Measurements from ENCODE around the gene PNPLA7.
"Not testable (repeated sequence)": the region's sequence is repeated elsewhere in the genome, so short reads cannot be mapped to it uniquely, and the experiment has no call there.

The PNPLA7 gene

DNA sequence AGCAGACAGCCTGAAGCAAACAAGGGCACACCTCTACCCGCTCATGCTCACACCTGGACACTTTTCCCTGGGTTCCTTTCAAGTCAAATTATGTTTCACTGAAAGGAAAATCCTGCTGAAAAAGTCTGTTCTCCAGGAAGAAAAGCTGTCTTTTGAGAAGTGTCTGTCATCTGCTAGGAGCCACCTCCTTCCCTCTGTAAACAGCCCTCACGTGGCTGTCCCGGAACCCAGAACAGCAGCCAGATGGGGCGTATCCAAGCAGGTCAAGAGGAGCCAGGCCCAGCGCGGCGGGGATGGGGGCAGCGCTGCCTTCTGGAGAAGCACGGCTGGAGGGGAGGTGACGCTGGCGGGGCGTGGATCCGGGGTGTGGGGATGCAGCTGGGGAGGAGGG, at the start of gene PNPLA7:
PNPLA7 (minus strand) TSS at position 172 of the 391 bp plus-strand sequence. CDS start 205 bp downstream, outside the sequence.
- DNase-seq, result peak; percentile 84
- Mint-ChIP-seq H3K4me3 (peak within 1 kb of the TSS; percentile 86), H3K27ac (peak within 1 kb of the TSS; percentile 88), H3K4me1 (peaks cover 28% of the 10 kb centered on the region), H3K36me3 (peaks cover 11% of the 10 kb centered on the region), H3K27me3 (peaks cover 3% of the 10 kb centered on the region), H3K9me3 (no peaks in the 10 kb centered on the region)
- CTCF ChIA-PET, result interaction anchor here (1.3 kb wide), 1 partner anchor 15 kb away, joined by 8 read pairs; no protein-coding TSS in a partner anchor

DNA sequence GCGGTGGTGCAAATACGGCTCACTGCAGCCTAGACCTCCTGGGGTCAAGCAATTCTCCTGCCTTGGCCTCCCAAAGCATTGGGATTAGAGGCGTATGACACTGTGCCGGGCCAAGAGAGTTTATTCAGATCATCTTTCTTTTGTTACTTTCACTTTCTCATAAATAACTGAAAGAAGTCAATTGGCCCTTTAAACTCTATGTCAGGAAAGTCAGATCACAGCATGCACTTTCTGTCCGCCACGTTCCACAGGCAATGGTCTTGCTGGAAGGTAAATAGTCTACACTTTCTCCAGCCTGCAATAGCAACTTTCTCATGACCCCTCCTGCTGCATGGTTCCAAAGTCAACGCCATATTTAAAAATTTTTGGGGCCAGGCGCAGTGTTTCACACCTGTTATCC, 48.7 kb upstream of the PNPLA7 start:
- Mint-ChIP-seq H3K27me3 (peaks cover 22% of the 10 kb centered on the region), H3K27ac (no peak overlapping the region), H3K9me3 (no peaks in the 10 kb centered on the region), H3K4me1 (peaks cover 24% of the 10 kb centered on the region), H3K4me3 (no peak overlapping the region), H3K36me3 (no peaks in the 10 kb centered on the region)
- CTCF ChIA-PET, result interaction anchor here (2.0 kb wide), 1 partner anchor 11 kb away, joined by 4 read pairs; no protein-coding TSS in a partner anchor
- DNase-seq, result no peak

DNA sequence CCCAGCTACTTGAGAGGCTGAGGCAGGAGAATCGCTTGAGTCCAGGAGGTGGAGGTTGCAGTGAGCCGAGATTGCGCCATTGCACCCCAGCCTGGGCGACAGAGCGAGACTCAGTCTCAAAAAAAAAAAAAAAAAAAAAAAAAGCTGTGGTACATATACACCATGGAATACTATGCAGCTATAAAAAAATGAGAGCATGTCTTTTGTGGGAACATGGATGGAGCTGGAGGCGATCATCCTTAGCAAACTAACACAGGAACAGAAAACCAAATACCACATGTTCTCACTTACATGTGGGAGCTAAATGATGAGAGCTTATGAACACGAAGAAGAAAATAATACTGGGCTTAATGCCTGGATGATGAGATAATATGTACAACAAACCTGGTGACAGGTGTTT, 46.4 kb upstream of the PNPLA7 start:
- CTCF ChIA-PET, H3K9me3 Mint-ChIP-seq, H3K4me3 Mint-ChIP-seq, H3K27me3 Mint-ChIP-seq, H3K27ac Mint-ChIP-seq, H3K36me3 Mint-ChIP-seq, DNase-seq: not testable (repeated sequence)
- peaks cover 12% of the 10 kb centered on the region for H3K4me1 Mint-ChIP-seq

DNA sequence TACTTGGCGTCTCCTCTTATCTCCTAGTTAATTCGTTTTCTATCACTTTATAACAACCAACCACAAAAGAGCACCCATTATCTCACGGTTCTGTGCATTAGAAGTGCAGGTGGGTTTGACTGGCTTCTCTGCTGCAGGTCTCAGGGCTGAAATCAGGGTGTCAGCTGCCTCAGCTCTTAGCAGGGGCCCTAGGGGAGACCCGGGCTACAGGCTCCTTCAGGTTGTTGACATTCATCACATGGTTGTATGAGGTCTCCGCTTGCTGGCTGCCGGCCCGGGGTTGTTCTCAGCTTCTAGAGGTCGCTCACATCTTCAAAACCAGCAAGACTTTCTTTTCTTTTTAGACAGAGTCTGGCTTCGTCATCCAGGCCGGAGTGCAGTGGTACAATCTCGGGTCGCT, 43.0 kb upstream of the PNPLA7 start:
- Mint-ChIP-seq H3K27me3 (no peaks in the 10 kb centered on the region), H3K27ac (no peak overlapping the region), H3K36me3 (peaks cover 1% of the 10 kb centered on the region), H3K4me3 (no peak overlapping the region), H3K9me3 (no peaks in the 10 kb centered on the region), H3K4me1 (peaks cover 21% of the 10 kb centered on the region)
- no peak for DNase-seq
- CTCF ChIA-PET, result no interaction called here

DNA sequence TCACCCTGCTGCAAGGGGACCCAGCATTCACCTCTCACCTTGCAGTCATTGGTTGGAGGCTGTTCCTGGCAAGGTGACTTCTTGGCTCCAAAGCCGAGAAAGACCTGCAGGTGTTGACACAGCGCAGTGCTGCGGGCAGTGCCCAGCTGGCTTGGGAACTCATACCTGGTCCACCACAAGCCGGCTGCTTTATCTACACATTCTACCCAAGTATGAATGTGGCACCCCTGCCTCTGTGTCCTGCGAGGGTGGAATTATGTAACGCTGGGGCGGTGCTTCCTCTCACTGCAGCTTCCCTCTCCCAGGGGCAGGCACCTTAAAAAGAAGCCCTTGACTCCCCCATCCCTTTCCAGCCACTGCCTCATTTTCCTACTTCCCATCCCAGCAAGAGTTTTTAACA, 42.6 kb upstream of the PNPLA7 start:
- DNase-seq, result no peak
- no peaks in the 10 kb centered on the region for H3K9me3 Mint-ChIP-seq
- no peaks in the 10 kb centered on the region for H3K27me3 Mint-ChIP-seq
- CTCF ChIA-PET, result interaction anchor here (1.0 to 1.7 kb wide), 2 partner anchors 10 to 13 kb away, joined by 3 to 5 read pairs; no protein-coding TSS in a partner anchor
- H3K4me3 Mint-ChIP-seq, result no peak overlapping the region
- peaks cover 5% of the 10 kb centered on the region for H3K36me3 Mint-ChIP-seq
- H3K4me1 Mint-ChIP-seq, result peaks cover 24% of the 10 kb centered on the region
- H3K27ac Mint-ChIP-seq, result no peak overlapping the region

DNA sequence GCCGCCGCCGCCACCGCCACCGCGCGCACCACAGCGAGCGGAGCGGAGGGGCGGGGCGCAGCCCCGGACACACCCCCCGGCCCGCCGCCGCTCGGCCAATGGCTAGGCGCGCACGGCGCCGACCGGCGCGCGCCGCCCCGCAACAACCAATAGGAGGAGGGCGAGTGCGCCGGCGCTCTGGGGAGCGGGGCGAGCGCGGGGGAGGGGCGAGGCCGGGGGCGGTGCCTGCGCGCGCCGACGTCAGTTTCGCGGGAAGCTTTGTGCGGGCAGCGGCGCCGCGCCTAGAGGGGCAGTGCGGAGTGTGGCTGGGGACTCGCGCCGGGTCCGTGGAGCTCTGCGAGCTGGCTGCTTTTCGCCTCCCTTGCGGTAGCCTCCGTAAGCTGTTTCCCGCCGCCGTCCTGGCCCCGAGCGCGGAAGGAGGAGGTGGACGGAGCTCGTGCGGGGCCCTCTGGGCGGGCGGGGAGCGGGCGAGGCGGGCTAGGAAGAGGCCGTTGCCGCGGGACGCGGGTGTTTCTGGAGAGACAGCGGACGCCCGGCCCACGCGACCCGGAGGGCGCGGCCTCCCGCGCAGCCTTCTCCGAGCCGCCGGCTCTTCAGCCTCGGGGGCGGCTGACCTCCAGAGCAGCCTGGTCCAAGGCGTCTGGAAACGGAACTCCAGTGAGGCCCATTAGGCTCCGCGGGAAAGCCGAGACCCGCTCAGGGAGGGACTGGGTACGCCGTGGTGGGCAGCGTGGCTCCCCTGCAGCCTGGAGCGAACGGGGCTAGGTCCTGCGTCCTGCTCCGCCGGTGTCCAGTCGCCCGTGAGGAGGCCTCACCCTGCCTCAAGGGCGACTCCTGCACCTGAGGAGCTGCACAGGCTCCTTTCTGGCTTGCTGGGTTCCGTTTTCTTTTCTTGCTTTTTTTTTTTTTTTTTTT, 40.5 kb upstream of the PNPLA7 start, which contains the start of gene ZMYND19:
ZMYND19 (minus strand) TSS at position 44 of the 915 bp plus-strand sequence. CDS start 249 bp downstream, outside the sequence.
- H3K27ac Mint-ChIP-seq, result peak within 1 kb of the TSS; percentile 90
- H3K27me3 Mint-ChIP-seq, result no peaks in the 10 kb centered on the region
- H3K4me1 Mint-ChIP-seq, result peaks cover 26% of the 10 kb centered on the region
- peak; percentile 88 for DNase-seq
- peaks cover 14% of the 10 kb centered on the region for H3K36me3 Mint-ChIP-seq
- CTCF ChIA-PET, result interaction anchor here (0.9 to 1.5 kb wide), 3 partner anchors 9 to 11 kb away, joined by 3 to 5 read pairs (median 3); partner anchors contain the start of gene DPH7
- H3K9me3 Mint-ChIP-seq, result no peaks in the 10 kb centered on the region
- H3K4me3 Mint-ChIP-seq, result peak within 1 kb of the TSS; percentile 96

DNA sequence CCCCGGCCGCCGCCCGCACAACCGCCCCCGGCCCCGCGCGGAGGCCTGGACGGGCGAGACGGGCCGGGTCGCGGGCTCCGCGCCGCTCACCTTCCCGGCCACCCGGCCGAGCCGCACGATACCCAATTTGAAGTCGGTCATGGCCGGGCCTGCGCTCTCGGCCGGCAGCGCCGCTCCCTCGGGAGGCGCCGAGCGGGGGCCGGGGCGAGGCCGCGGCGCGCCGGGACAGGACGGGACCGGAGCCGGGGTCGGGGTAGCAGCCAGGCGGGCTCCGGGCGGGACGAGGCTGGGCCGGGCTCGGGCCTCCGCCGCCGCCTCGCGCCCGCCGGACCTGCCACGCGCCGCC, 39.9 kb upstream of the PNPLA7 start:
- H3K4me1 Mint-ChIP-seq, result peaks cover 26% of the 10 kb centered on the region
- CTCF ChIA-PET, result interaction anchor here (0.9 to 1.5 kb wide), 2 partner anchors 9 to 11 kb away, joined by 3 read pairs; partner anchors contain the start of gene DPH7
- no peak for DNase-seq
- peaks cover 14% of the 10 kb centered on the region for H3K36me3 Mint-ChIP-seq
- no peaks in the 10 kb centered on the region for H3K9me3 Mint-ChIP-seq
- no peak overlapping the region for H3K27ac Mint-ChIP-seq
- no peak overlapping the region for H3K4me3 Mint-ChIP-seq
- no peaks in the 10 kb centered on the region for H3K27me3 Mint-ChIP-seq

DNA sequence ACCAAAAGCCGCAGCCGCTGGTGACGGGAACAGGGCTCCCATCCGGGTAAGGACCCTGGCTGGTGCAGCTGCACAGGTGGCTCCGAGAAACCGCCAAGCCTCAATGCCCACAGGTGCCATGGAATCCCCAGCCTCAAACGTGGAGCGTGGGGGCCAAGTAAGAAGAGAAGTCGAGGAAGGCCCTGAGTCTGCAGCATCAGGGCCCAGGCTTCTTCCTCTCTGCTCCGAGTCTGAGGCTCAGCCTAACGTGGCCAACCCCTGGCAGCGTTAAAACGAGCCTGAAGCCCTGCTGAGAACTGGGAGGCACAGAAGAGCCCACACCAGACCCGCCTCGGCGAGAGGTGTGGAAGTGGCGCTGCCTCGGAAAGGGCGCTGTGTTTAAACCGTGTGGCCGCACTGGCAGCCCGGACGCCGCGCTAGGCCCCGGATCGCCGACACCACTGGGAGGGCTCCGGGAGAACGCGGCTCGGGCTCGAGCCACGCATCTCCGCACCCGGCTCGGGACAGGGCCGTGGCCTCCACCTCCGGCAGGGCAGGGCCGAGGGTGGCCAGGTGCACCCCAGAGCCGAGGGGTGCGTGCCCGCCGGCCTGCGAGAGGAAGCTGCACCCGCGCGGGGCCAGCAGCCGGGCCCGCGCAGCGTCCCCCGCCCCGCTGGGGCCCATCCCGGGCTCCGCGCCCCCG, 39.4 kb upstream of the PNPLA7 start:
- H3K36me3 Mint-ChIP-seq, result peaks cover 14% of the 10 kb centered on the region
- H3K4me3 Mint-ChIP-seq, result peak overlapping the region; percentile 84
- no peaks in the 10 kb centered on the region for H3K9me3 Mint-ChIP-seq
- CTCF ChIA-PET, result interaction anchor here (1.5 to 2.4 kb wide), 3 partner anchors 10 to 83 kb away, joined by 3 to 12 read pairs (median 4); partner anchors contain the start of gene DPH7
- peak overlapping the region; percentile 72 for H3K27ac Mint-ChIP-seq
- peak; percentile 52 for DNase-seq
- H3K27me3 Mint-ChIP-seq, result no peaks in the 10 kb centered on the region
- peaks cover 26% of the 10 kb centered on the region for H3K4me1 Mint-ChIP-seq

DNA sequence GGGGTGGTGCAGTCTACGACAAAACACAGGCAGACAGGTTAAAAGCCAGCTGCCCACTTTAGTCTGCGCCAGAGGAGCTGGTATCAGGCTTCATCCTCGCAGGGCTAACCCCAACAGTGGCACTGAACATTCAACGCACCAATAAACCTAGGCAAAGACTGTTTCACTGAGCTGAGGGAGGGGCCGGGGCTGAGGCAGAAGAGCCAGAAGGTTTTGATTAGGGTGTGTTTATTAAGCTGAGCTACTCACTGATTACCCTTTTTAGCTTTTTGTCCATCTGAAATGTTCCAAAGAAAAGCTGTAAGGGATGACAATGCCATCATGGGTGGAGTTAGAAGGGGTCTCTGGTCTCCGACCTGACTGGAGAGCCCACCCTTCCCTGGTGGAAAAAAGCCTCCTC, 38.7 kb upstream of the PNPLA7 start:
- CTCF ChIA-PET, result interaction anchor here (0.7 to 2.4 kb wide), 5 partner anchors 9 to 156 kb away, joined by 4 to 12 read pairs (median 4); partner anchors contain the start of gene DPH7
- Mint-ChIP-seq H3K9me3 (no peaks in the 10 kb centered on the region), H3K4me1 (peaks cover 26% of the 10 kb centered on the region), H3K27ac (no peak overlapping the region), H3K36me3 (peaks cover 14% of the 10 kb centered on the region), H3K4me3 (peak overlapping the region; percentile 84), H3K27me3 (no peaks in the 10 kb centered on the region)
- DNase-seq, result no peak

DNA sequence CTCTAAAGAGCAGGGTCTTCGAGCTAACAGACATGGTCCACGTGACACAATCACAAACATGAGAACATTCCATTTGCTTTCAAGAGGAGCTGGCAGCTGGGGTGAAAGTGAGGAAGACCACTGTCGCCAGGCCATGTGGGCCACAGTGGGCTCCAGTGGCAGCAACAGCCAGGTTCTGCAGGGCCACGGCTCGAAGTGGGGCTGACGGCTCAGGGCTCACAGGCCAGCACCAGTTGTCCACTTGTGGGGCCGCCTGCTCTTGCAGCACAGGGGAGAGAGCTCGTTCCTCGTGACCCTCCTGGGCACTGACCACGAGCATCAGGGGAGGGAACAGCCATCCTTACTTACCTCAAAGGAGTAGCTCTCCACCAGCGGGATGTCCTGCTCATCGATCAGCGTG, 38.1 kb upstream of the PNPLA7 start:
- H3K4me3 Mint-ChIP-seq, result peak overlapping the region; percentile 84
- H3K9me3 Mint-ChIP-seq, result no peaks in the 10 kb centered on the region
- DNase-seq, result no peak
- H3K27ac Mint-ChIP-seq, result no peak overlapping the region
- H3K4me1 Mint-ChIP-seq, result peaks cover 26% of the 10 kb centered on the region
- CTCF ChIA-PET, result interaction anchor here (0.7 to 2.4 kb wide), 5 partner anchors 9 to 156 kb away, joined by 4 to 12 read pairs (median 4); partner anchors contain the start of gene DPH7
- no peaks in the 10 kb centered on the region for H3K27me3 Mint-ChIP-seq
- peaks cover 14% of the 10 kb centered on the region for H3K36me3 Mint-ChIP-seq

DNA sequence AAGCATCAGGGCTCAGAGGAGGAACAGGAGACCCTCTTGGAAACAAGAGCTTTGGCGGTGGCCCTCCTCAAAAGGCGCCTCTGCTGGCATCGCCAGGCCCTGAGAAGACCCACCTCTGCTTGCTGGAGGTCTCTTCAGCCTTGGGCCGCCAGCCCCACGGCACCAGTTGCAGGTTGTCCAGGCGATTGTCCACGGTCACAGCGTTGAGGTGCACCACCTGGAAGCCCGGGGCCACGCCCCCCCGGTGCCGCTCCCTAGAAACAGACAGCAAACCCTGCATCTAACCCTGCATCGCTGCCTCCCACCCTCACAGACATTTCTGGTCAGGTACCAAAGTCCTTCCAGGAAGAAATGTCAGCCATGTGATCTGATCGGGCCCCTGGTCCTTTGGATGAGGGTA, 36.7 kb upstream of the PNPLA7 start:
- Mint-ChIP-seq H3K4me1 (peaks cover 23% of the 10 kb centered on the region), H3K9me3 (no peaks in the 10 kb centered on the region), H3K27me3 (no peaks in the 10 kb centered on the region), H3K27ac (no peak overlapping the region), H3K36me3 (peaks cover 21% of the 10 kb centered on the region), H3K4me3 (no peak overlapping the region)
- no peak for DNase-seq
- CTCF ChIA-PET, result interaction anchor here (2.4 kb wide), 1 partner anchor 7 kb away, joined by 12 read pairs; the partner anchor contains the start of gene DPH7

DNA sequence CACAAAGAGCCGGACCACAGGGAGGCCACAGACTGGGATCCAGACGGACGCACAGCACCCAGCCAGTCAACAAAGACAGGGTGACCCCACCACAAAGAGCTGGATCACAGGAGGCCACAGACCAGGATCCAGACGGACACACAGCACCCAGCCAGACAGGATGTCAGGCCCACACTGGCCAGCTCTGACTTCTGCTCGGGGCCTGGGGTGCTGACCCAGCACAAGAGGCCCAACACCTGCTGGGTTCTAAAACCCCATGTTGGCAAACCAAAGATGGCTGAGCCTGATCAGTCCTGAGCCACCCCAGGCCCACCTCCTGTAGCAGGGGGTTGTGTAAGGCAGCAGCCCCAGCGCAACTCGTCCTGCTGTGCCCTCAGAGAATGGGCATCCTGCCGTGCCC, 33.8 kb upstream of the PNPLA7 start:
- no peak for DNase-seq
- Mint-ChIP-seq H3K9me3 (no peaks in the 10 kb centered on the region), H3K4me1 (peaks cover 18% of the 10 kb centered on the region), H3K27me3 (no peaks in the 10 kb centered on the region), H3K27ac (no peak overlapping the region), H3K36me3 (peaks cover 19% of the 10 kb centered on the region), H3K4me3 (no peak overlapping the region)
- CTCF ChIA-PET, result no interaction called here

DNA sequence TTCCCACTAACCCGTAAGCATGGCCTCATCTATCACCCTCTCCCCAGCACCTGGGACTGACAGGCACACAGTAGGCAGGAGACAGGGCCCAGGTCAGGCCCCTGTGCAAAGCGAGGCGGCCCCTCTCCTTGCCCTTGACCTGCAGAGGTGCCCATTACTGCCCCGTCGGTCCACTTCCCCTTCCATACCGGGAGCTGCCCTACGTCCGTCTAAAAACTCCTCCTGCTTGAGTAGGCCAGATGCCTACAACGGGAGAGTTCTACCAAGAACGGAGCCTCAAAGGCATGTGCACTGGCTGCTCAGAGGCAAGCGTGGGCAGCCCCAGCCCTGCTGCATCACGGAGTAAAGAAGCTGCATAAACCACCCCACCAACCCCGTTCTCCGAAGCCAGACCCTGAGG, 33.1 kb upstream of the PNPLA7 start:
- H3K36me3 Mint-ChIP-seq, result peaks cover 19% of the 10 kb centered on the region
- H3K4me3 Mint-ChIP-seq, result no peak overlapping the region
- H3K4me1 Mint-ChIP-seq, result peaks cover 13% of the 10 kb centered on the region
- no peaks in the 10 kb centered on the region for H3K27me3 Mint-ChIP-seq
- H3K9me3 Mint-ChIP-seq, result no peaks in the 10 kb centered on the region
- CTCF ChIA-PET, result no interaction called here
- no peak overlapping the region for H3K27ac Mint-ChIP-seq
- no peak for DNase-seq

DNA sequence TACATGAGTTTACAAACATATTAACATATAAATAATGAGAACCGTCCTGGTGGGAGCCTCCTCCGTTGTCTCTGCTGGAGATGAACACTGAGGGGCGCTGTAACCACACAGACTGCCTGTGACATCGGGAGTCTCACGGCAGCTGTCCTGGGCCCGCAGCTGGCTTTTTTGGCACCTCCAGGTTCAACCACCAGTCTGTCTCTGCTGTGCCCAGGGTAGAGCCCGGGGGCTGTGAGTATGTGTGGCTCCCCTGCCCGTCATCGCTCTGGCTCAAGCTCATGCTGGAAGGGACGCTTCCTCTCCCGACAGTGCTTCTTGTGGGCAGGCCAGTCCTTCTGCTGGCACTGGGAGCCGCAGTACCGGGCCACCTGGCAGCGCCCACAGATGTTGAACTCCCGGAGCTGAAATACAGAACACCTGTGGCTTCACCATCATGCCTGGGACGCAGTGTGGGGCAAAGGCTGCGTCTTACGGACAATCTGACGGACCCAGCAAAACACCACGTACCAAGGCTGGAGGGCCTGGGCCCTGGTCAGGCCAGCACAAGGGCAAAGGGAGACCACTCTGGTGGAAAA, 32.2 kb upstream of the PNPLA7 start:
- H3K9me3 Mint-ChIP-seq, result no peaks in the 10 kb centered on the region
- H3K4me3 Mint-ChIP-seq, result no peak overlapping the region
- CTCF ChIA-PET, result interaction anchor here (1.6 kb wide), 1 partner anchor 113 kb away, joined by 3 read pairs; no protein-coding TSS in a partner anchor
- DNase-seq, result peak; percentile 53
- H3K27ac Mint-ChIP-seq, result no peak overlapping the region
- H3K4me1 Mint-ChIP-seq, result peaks cover 14% of the 10 kb centered on the region
- no peaks in the 10 kb centered on the region for H3K27me3 Mint-ChIP-seq
- peaks cover 14% of the 10 kb centered on the region for H3K36me3 Mint-ChIP-seq

All from activated naive CD4-positive, alpha-beta T cell treated with anti-CD3 and anti-CD28 coated beads, Interleukin-2, amount 10 ng/mL, durations not matched to agents 7 days and 5 days (primary cell).